ENCODE measurements around the gene IGF2R.

DNA sequence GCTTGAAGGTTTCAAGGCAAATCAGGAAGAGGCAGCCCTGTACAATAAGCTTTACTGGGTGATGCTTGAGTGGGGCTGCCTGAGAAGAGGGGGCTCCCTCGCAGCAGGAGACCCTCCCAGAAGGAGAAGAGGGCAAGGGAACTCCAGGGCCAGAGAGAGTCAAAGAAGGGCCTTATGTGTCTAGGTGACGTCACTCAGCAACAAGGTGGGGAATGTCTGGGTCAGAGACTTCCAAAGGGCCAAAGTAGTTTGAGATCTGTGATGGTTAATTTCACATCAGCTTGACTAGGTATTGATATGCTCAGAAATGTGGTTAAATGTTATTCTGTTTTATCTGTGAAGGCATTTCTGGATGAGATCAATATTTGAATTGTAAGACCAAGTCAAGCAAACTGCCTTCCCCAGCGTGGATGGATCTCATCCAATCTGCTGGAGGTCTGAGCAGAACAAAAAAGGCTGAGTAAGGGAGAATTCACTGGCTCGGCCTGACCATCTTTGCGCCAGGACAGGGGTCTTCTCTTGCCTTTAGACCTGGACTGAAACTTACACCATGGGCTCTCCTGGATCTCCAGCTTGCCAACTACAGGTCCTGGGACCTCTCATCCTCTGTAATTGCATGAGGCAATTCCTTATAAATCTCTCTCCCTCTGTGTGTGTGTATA lies 42.2 kb upstream of the IGF2R start:
- TF ChIP-seq POLR2A (IDR thresholded peaks at IDR 0.05) = no peak
- TF ChIP-seq, protein P1, sequence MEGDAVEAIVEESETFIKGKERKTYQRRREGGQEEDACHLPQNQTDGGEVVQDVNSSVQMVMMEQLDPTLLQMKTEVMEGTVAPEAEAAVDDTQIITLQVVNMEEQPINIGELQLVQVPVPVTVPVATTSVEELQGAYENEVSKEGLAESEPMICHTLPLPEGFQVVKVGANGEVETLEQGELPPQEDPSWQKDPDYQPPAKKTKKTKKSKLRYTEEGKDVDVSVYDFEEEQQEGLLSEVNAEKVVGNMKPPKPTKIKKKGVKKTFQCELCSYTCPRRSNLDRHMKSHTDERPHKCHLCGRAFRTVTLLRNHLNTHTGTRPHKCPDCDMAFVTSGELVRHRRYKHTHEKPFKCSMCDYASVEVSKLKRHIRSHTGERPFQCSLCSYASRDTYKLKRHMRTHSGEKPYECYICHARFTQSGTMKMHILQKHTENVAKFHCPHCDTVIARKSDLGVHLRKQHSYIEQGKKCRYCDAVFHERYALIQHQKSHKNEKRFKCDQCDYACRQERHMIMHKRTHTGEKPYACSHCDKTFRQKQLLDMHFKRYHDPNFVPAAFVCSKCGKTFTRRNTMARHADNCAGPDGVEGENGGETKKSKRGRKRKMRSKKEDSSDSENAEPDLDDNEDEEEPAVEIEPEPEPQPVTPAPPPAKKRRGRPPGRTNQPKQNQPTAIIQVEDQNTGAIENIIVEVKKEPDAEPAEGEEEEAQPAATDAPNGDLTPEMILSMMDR (IDR thresholded peaks at IDR 0.05) = no peak
- TF ChIP-seq POLR2AphosphoS5 (IDR thresholded peaks at IDR 0.05) = no peak
